Measurements from ENCODE around the gene MRPS10. TPM values are rescaled to one million over a fixed set of nuclear protein-coding genes. Genes with fewer than 3 reads are reported as not detected.

MRPS10 gene
- total and polyA plus RNA-seq, 2 donors: 27.6 to 28.2 TPM

DNA sequence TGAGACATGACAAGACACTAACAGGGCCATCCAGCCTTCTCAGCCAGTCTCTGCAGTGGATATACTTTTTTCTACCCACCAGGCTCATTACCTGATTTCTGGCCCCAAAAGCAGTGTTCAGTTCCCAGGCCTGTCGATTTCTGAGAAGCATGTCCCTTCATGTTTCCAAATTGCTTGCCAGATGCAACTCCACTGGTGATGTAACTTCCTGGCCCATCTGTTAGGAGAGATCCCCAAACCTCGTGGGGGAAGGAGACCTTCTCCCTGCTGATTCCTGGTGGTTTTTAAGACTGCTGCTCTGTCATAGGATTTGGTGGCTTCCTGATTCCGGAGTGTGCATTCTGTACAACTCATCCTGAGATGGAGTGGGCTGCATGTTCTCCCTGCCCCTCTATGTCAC is 31.6 kb upstream of the MRPS10 start:
- no peaks in the 10 kb centered on the region for H3K9me3 ChIP-seq (ENCODE audit: control insufficient read depth in 2 of 2, insufficient read depth in 1 of 2, low read length in 1 of 2)
- peaks cover 0 to 5% of the 10 kb centered on the region in 2 donors for H3K4me1 ChIP-seq (ENCODE audit: control insufficient read depth in 2 of 2, insufficient read depth in 2 of 2, low read length in 2 of 2)
- DNase-seq (ENCODE audit: low read depth in 6 of 9, low spot score in 9 of 9): no peak
- no peak overlapping the region for H3K4me3 ChIP-seq (ENCODE audit: low read length in 2 of 2)
- no peak overlapping the region for H3K27ac ChIP-seq (ENCODE audit: low read depth in 1 of 2, low read length in 1 of 2)
- WGBS: 90% methylated on average over 3 of the region's 3 CpGs
- H3K36me3 ChIP-seq (ENCODE audit: control insufficient read depth in 2 of 2, insufficient read depth in 2 of 2, low read length in 1 of 2): peaks cover 32 to 40% of the 10 kb centered on the region in 2 donors
- no peaks in the 10 kb centered on the region for H3K27me3 ChIP-seq (ENCODE audit: control insufficient read depth in 2 of 2, insufficient read depth in 1 of 2, low read length in 1 of 2)

- no peaks in the 10 kb centered on the region for H3K27me3 ChIP-seq (ENCODE audit: control insufficient read depth in 2 of 2, insufficient read depth in 1 of 2, low read length in 1 of 2)
- WGBS: 98% methylated on average over 11 of the region's 11 CpGs
- H3K27ac ChIP-seq (ENCODE audit: low read depth in 1 of 2, low read length in 1 of 2): no peak overlapping the region
- no peaks in the 10 kb centered on the region for H3K9me3 ChIP-seq (ENCODE audit: control insufficient read depth in 2 of 2, insufficient read depth in 1 of 2, low read length in 1 of 2)
- DNase-seq (ENCODE audit: low read depth in 6 of 9, low spot score in 9 of 9): no peak
- H3K4me1 ChIP-seq (ENCODE audit: control insufficient read depth in 2 of 2, insufficient read depth in 2 of 2, low read length in 2 of 2): no peaks in the 10 kb centered on the region
- no peak overlapping the region for H3K4me3 ChIP-seq (ENCODE audit: low read length in 2 of 2)
- peaks cover 37 to 48% of the 10 kb centered on the region in 2 donors for H3K36me3 ChIP-seq (ENCODE audit: control insufficient read depth in 2 of 2, insufficient read depth in 2 of 2, low read length in 1 of 2)
These were observed 25.4 kb upstream of the MRPS10 start for GRCh38 chr6:42243046-42243445.

GRCh38 chr6:42241915-42242314 is 24.3 kb upstream of the MRPS10 start:
- Histone ChIP-seq H3K27ac (ENCODE audit: low read depth in 1 of 2, low read length in 1 of 2) (no peak overlapping the region), H3K4me1 (ENCODE audit: control insufficient read depth in 2 of 2, insufficient read depth in 2 of 2, low read length in 2 of 2) (no peaks in the 10 kb centered on the region), H3K9me3 (ENCODE audit: control insufficient read depth in 2 of 2, insufficient read depth in 1 of 2, low read length in 1 of 2) (no peaks in the 10 kb centered on the region), H3K27me3 (ENCODE audit: control insufficient read depth in 2 of 2, insufficient read depth in 1 of 2, low read length in 1 of 2) (no peaks in the 10 kb centered on the region), H3K36me3 (ENCODE audit: control insufficient read depth in 2 of 2, insufficient read depth in 2 of 2, low read length in 1 of 2) (peaks cover 40 to 50% of the 10 kb centered on the region in 2 donors), H3K4me3 (ENCODE audit: low read length in 2 of 2) (no peak overlapping the region)
- no peak for DNase-seq (ENCODE audit: low read depth in 6 of 9, low spot score in 9 of 9)
- 97% methylated on average over 5 of the region's 5 CpGs for WGBS

DNA sequence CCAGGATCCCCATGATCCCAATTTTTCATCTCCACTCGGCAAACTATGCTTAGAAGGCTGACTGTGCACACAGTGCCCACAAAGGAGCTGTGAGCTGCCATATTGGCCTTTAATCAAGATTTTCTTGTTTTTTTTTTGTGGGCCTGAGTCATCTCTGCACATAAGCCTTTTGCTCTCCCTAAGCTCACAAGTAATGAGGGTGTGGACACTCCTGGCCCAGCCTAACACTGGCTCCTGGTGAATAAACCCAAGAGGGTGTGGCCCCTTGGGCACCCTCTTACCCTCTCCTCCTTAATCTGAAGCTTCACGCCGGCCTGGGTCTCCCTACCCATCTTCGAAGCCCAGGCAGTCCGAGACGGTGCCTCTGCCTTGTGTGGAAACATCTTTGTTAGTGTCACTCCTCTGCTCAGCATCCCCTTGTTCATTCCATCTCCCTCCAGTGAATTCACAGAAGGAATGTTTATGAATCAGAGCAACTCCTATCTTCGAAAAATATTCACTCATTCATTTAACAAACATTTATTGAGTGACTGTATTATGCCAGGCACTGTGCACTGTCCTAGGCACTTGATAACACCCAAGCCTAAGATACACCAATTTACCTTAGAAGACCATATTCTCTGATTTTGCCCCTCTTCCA is 22.2 kb upstream of the MRPS10 start:
- DNase-seq (ENCODE audit: low read depth in 6 of 9, low spot score in 9 of 9): no peak
- H3K9me3 ChIP-seq (ENCODE audit: control insufficient read depth in 2 of 2, insufficient read depth in 1 of 2, low read length in 1 of 2): no peaks in the 10 kb centered on the region
- WGBS: 96% methylated on average over 7 of the region's 7 CpGs
- no peaks in the 10 kb centered on the region for H3K27me3 ChIP-seq (ENCODE audit: control insufficient read depth in 2 of 2, insufficient read depth in 1 of 2, low read length in 1 of 2)
- no peak overlapping the region for H3K4me3 ChIP-seq (ENCODE audit: low read length in 2 of 2)
- peaks cover 48 to 52% of the 10 kb centered on the region in 2 donors for H3K36me3 ChIP-seq (ENCODE audit: control insufficient read depth in 2 of 2, insufficient read depth in 2 of 2, low read length in 1 of 2)
- H3K27ac ChIP-seq (ENCODE audit: low read depth in 1 of 2, low read length in 1 of 2): no peak overlapping the region
- H3K4me1 ChIP-seq (ENCODE audit: control insufficient read depth in 2 of 2, insufficient read depth in 2 of 2, low read length in 2 of 2): no peaks in the 10 kb centered on the region

DNA sequence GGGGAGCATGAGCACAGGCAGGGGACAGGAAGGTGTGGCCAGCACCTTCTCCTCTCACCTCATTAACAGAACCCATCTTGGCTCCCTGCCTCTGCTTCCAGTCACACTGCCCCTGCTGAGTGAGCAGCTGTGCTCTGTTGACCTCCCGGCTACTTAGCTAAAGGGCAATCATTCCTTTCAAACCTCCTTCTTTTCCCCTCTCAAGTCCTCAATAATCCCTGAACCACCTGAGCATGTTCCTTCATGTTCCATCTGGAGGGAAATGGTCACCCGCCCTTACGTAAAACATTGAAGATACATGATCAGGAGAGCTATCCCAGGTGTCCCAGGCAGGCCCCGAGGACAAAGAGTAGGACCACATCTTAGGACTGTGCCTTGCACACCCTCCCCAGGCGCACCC is 21.7 kb upstream of the MRPS10 start:
- WGBS: 98% methylated on average over 5 of the region's 5 CpGs
- no peak for DNase-seq (ENCODE audit: low read depth in 6 of 9, low spot score in 9 of 9)
- H3K9me3 ChIP-seq (ENCODE audit: control insufficient read depth in 2 of 2, insufficient read depth in 1 of 2, low read length in 1 of 2): no peaks in the 10 kb centered on the region
- H3K36me3 ChIP-seq (ENCODE audit: control insufficient read depth in 2 of 2, insufficient read depth in 2 of 2, low read length in 1 of 2): peaks cover 48 to 49% of the 10 kb centered on the region in 2 donors
- H3K27ac ChIP-seq (ENCODE audit: low read depth in 1 of 2, low read length in 1 of 2): peak overlapping the region in 1 of 2 donors; percentile 33
- no peaks in the 10 kb centered on the region for H3K4me1 ChIP-seq (ENCODE audit: control insufficient read depth in 2 of 2, insufficient read depth in 2 of 2, low read length in 2 of 2)
- H3K4me3 ChIP-seq (ENCODE audit: low read length in 2 of 2): no peak overlapping the region
- no peaks in the 10 kb centered on the region for H3K27me3 ChIP-seq (ENCODE audit: control insufficient read depth in 2 of 2, insufficient read depth in 1 of 2, low read length in 1 of 2)

- DNase-seq (ENCODE audit: low read depth in 6 of 9, low spot score in 9 of 9): no peak
- no peak overlapping the region for H3K4me3 ChIP-seq (ENCODE audit: low read length in 2 of 2)
- 98% methylated on average over 1 of the region's 1 CpG for WGBS
- H3K27ac ChIP-seq (ENCODE audit: low read depth in 1 of 2, low read length in 1 of 2): no peak overlapping the region
- no peaks in the 10 kb centered on the region for H3K27me3 ChIP-seq (ENCODE audit: control insufficient read depth in 2 of 2, insufficient read depth in 1 of 2, low read length in 1 of 2)
- H3K4me1 ChIP-seq (ENCODE audit: control insufficient read depth in 2 of 2, insufficient read depth in 2 of 2, low read length in 2 of 2): no peaks in the 10 kb centered on the region
- H3K9me3 ChIP-seq (ENCODE audit: control insufficient read depth in 2 of 2, insufficient read depth in 1 of 2, low read length in 1 of 2): no peaks in the 10 kb centered on the region
- H3K36me3 ChIP-seq (ENCODE audit: control insufficient read depth in 2 of 2, insufficient read depth in 2 of 2, low read length in 1 of 2): peaks cover 43 to 49% of the 10 kb centered on the region in 2 donors
These were observed 20.2 kb upstream of the MRPS10 start for GRCh38 chr6:42237857-42238256.

GRCh38 chr6:42236682-42237473 is 19.2 kb upstream of the MRPS10 start:
- Histone ChIP-seq H3K9me3 (ENCODE audit: control insufficient read depth in 2 of 2, insufficient read depth in 1 of 2, low read length in 1 of 2) (no peaks in the 10 kb centered on the region), H3K27me3 (ENCODE audit: control insufficient read depth in 2 of 2, insufficient read depth in 1 of 2, low read length in 1 of 2) (no peaks in the 10 kb centered on the region), H3K27ac (ENCODE audit: low read depth in 1 of 2, low read length in 1 of 2) (no peak overlapping the region), H3K4me3 (ENCODE audit: low read length in 2 of 2) (no peak overlapping the region), H3K4me1 (ENCODE audit: control insufficient read depth in 2 of 2, insufficient read depth in 2 of 2, low read length in 2 of 2) (no peaks in the 10 kb centered on the region), H3K36me3 (ENCODE audit: control insufficient read depth in 2 of 2, insufficient read depth in 2 of 2, low read length in 1 of 2) (peaks cover 42 to 49% of the 10 kb centered on the region in 2 donors)
- DNase-seq (ENCODE audit: low read depth in 6 of 9, low spot score in 9 of 9): no peak
- WGBS: 88% methylated on average over 5 of the region's 5 CpGs

DNA sequence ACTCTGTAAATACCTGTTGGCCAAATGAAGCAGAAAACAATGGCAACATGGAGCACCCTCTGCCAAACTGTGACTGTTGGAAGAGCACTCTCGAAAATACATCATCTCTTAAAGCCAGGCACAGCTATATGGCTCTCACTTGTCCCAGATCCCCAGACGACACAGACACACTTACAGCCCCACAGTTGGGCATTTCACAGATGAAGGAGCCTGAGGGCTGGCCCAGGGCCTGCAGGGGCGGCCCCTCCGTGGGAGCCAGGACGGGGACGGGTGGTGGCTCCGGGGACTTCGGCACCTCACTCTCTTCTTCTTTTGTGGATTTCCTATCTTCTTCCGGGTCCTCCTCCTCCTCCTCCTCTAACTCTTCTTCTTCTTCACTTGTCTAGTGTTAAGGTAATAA is 18.4 kb upstream of the MRPS10 start:
- Histone ChIP-seq H3K9me3 (ENCODE audit: control insufficient read depth in 2 of 2, insufficient read depth in 1 of 2, low read length in 1 of 2) (no peaks in the 10 kb centered on the region), H3K4me3 (ENCODE audit: low read length in 2 of 2) (no peak overlapping the region), H3K36me3 (ENCODE audit: control insufficient read depth in 2 of 2, insufficient read depth in 2 of 2, low read length in 1 of 2) (peaks cover 41 to 50% of the 10 kb centered on the region in 2 donors), H3K27me3 (ENCODE audit: control insufficient read depth in 2 of 2, insufficient read depth in 1 of 2, low read length in 1 of 2) (no peaks in the 10 kb centered on the region), H3K27ac (ENCODE audit: low read depth in 1 of 2, low read length in 1 of 2) (no peak overlapping the region), H3K4me1 (ENCODE audit: control insufficient read depth in 2 of 2, insufficient read depth in 2 of 2, low read length in 2 of 2) (no peaks in the 10 kb centered on the region)
- 94% methylated on average over 9 of the region's 9 CpGs for WGBS
- DNase-seq (ENCODE audit: low read depth in 6 of 9, low spot score in 9 of 9): no peak

- 97% methylated on average over 3 of the region's 3 CpGs for WGBS
- H3K27me3 ChIP-seq (ENCODE audit: control insufficient read depth in 2 of 2, insufficient read depth in 1 of 2, low read length in 1 of 2): no peaks in the 10 kb centered on the region
- no peak overlapping the region for H3K4me3 ChIP-seq (ENCODE audit: low read length in 2 of 2)
- H3K27ac ChIP-seq (ENCODE audit: low read depth in 1 of 2, low read length in 1 of 2): no peak overlapping the region
- H3K4me1 ChIP-seq (ENCODE audit: control insufficient read depth in 2 of 2, insufficient read depth in 2 of 2, low read length in 2 of 2): no peaks in the 10 kb centered on the region
- H3K9me3 ChIP-seq (ENCODE audit: control insufficient read depth in 2 of 2, insufficient read depth in 1 of 2, low read length in 1 of 2): no peaks in the 10 kb centered on the region
- no peak for DNase-seq (ENCODE audit: low read depth in 6 of 9, low spot score in 9 of 9)
- H3K36me3 ChIP-seq (ENCODE audit: control insufficient read depth in 2 of 2, insufficient read depth in 2 of 2, low read length in 1 of 2): peaks cover 38 to 63% of the 10 kb centered on the region in 2 donors
These were observed 14.4 kb upstream of the MRPS10 start for GRCh38 chr6:42232035-42232434.

Data from thymus (tissue), 11 donors.